Keratinocyte (primary cell): ENCODE results near the gene CD247. TPM values are rescaled to one million over a fixed set of nuclear protein-coding genes. Genes with fewer than 3 reads are reported as not detected.

Experiments
- DNase-seq: peaks from one replicate; pipeline ENCODE4 v3.0.0-alpha.2; 2011; ENCODE audit warnings: low read depth, missing footprints, low spot score
- FAIRE-seq: peaks from 2 replicates; lab custom pipeline; 2011; peaks lifted over from hg19 to GRCh38; lab: Jason Lieb, UNC
- H2AFZ ChIP-seq: 2 replicates; pipeline ENCODE4 v1.6.0; 2012; ENCODE audit warnings: low read length, control low read depth, inconsistent platforms; ENCODE audit not compliant: control insufficient read depth
- H3K27ac ChIP-seq: 2 replicates; pipeline ENCODE4 v1.5.1; 2011; ENCODE audit warnings: low read length; ENCODE audit not compliant: control insufficient read depth, insufficient read depth
- H3K27me3 ChIP-seq: 3 replicates; pipeline ENCODE4 v1.6.0; 2011; ENCODE audit warnings: low read length; ENCODE audit not compliant: control insufficient read depth, insufficient read depth; ENCODE audit errors: extremely low read depth
- H3K36me3 ChIP-seq, 2 experiments: 2 replicates in 1 of 2; 3 replicates in 1 of 2; pipeline ENCODE4 v1.5.1; 2011; ENCODE audit warnings: low read length in 2 of 2, mild to moderate bottlenecking in 1 of 2; ENCODE audit not compliant: control insufficient read depth in 2 of 2, insufficient read depth in 2 of 2; ENCODE audit errors: extremely low read depth in 1 of 2
- H3K4me1 ChIP-seq: 3 replicates; pipeline ENCODE4 v1.5.1; 2011; ENCODE audit warnings: low read length; ENCODE audit not compliant: control insufficient read depth, insufficient read depth; ENCODE audit errors: extremely low read depth
- H3K4me2 ChIP-seq: 3 replicates; pipeline ENCODE4 v1.6.0; 2011; ENCODE audit warnings: low read depth, low read length; ENCODE audit not compliant: control insufficient read depth, insufficient read depth; ENCODE audit errors: extremely low read depth
- H3K4me3 ChIP-seq, 3 experiments: fragments of 200-600 bp in 1 of 3; sonication (generic) in 1 of 3; 2 replicates in 2 of 3; 3 replicates in 1 of 3; pipeline ENCODE4 v1.5.1; 2011 to 2016; ENCODE audit warnings: low read length in 3 of 3, mild to moderate bottlenecking in 3 of 3, control low read depth in 2 of 3, inconsistent platforms in 1 of 3, low read depth in 1 of 3, mixed read lengths in 1 of 3, mixed run types in 1 of 3, moderate library complexity in 1 of 3; ENCODE audit not compliant: control insufficient read depth in 2 of 3, insufficient read depth in 2 of 3; ENCODE audit errors: extremely low read depth in 1 of 3
- H3K79me2 ChIP-seq: 2 replicates; pipeline ENCODE4 v1.6.0; 2012; ENCODE audit warnings: low read length; ENCODE audit not compliant: control insufficient read depth, insufficient read depth
- H3K9ac ChIP-seq: 3 replicates; pipeline ENCODE4 v1.6.0; 2011; ENCODE audit warnings: low read length; ENCODE audit not compliant: control insufficient read depth, insufficient read depth; ENCODE audit errors: extremely low read depth
- H3K9me1 ChIP-seq: 3 replicates; pipeline ENCODE4 v1.6.0; 2011; ENCODE audit warnings: low read length; ENCODE audit not compliant: control insufficient read depth, insufficient read depth; ENCODE audit errors: extremely low read depth
- H3K9me3 ChIP-seq: 2 replicates; pipeline ENCODE4 v1.5.1; 2012; ENCODE audit warnings: low read depth, low read length; ENCODE audit not compliant: control insufficient read depth
- H4K20me1 ChIP-seq: 3 replicates; pipeline ENCODE4 v1.6.0; 2011; ENCODE audit warnings: low read length; ENCODE audit not compliant: control insufficient read depth, insufficient read depth; ENCODE audit errors: extremely low read depth
- CTCF ChIP-seq, 3 experiments: IDR thresholded peaks in 1 of 3; conservative IDR thresholded peaks in 1 of 3; optimal IDR thresholded peaks in 1 of 3; 2 replicates in 2 of 3; 3 replicates in 1 of 3; pipeline versions ENCODE3 to v1.5.1; 2011; ENCODE audit warnings: low read length in 3 of 3, mild to moderate bottlenecking in 3 of 3, moderate library complexity in 2 of 3, control low read depth in 1 of 3, inconsistent platforms in 1 of 3; ENCODE audit not compliant: insufficient read depth in 2 of 3; ENCODE audit errors: extremely low read depth in 1 of 3
- EZH2 ChIP-seq: IDR thresholded peaks from one replicate; pipeline ENCODE4 v1.6.1; 2012; ENCODE audit warnings: inconsistent platforms, mild to moderate bottlenecking, low read length, moderate library complexity
- dilution Hi-C: fragments of 300-500 bp; cut with MboI; formaldehyde crosslinking; loops from one replicate; pipeline ENCODE4 v1.7.0; 2020; ENCODE audit warnings: low sequenced_read_pairs; ENCODE audit not compliant: extremely low pct_ligation_motif_present
- polyA plus RNA-seq, 5 experiments: library from polyadenylated mRNA; depleted of rRNA in 3 of 5; stranded (reverse) in 3 of 5; stranded (forward) in 1 of 5; unstranded in 1 of 5; fragments of >200 nt; gene quantifications; 1 replicate in 1 of 5; 2 replicates in 3 of 5; 3 replicates in 1 of 5; pipeline versions ENCODE4 v1.2.1 to v1.2.3, GENCODE V29; 2011 to 2012; ENCODE audit warnings: missing spikeins in 2 of 5, low read depth in 1 of 5, low replicate concordance in 1 of 5

CD247 gene
- polyA plus RNA-seq, 1 donor (not counting 4 experiments of a cell fraction or from before 2014, with no cell fraction given): not detected

- Histone ChIP-seq H3K27me3 (no peaks in the 10 kb centered on the region), H3K9ac (no peak overlapping the region), H3K9me1 (no peaks in the 10 kb centered on the region), H3K4me1 (no peaks in the 10 kb centered on the region), H3K36me3 (peaks cover 1 to 6% of the 10 kb centered on the region in 2 experiments), H2AFZ (no peak overlapping the region), H3K4me3 (no peak overlapping the region), H3K79me2 (no peaks in the 10 kb centered on the region), H3K4me2 (no peak overlapping the region), H4K20me1 (no peaks in the 10 kb centered on the region), H3K27ac (no peak overlapping the region), H3K9me3 (no peaks in the 10 kb centered on the region)
- no peak for FAIRE-seq
- no peak for TF ChIP-seq EZH2
- TF ChIP-seq CTCF (optimal IDR thresholded peaks at IDR 0.05 in 1 of 3, IDR thresholded peaks at IDR 0.05 in 1 of 3, conservative IDR thresholded peaks at IDR 0.05 in 1 of 3; ENCODE audit: extremely low read depth in 1 of 3, insufficient read depth in 2 of 3, low read length in 3 of 3): peak; percentile 11 to 60 (median 16)
- dilution Hi-C loops: no loop called here
- DNase-seq: no peak
Observed at GRCh38 chr1:167409183-167409582, 109.1 kb downstream of the CD247 start.

GRCh38 chr1:167408355-167408754 is 110.0 kb downstream of the CD247 start:
- Histone ChIP-seq H3K9ac (no peak overlapping the region), H3K27me3 (no peaks in the 10 kb centered on the region), H4K20me1 (no peaks in the 10 kb centered on the region), H3K79me2 (no peaks in the 10 kb centered on the region), H3K9me3 (no peaks in the 10 kb centered on the region), H3K9me1 (no peaks in the 10 kb centered on the region), H3K4me1 (no peaks in the 10 kb centered on the region), H3K36me3 (peaks cover 1 to 6% of the 10 kb centered on the region in 2 experiments), H3K4me2 (no peak overlapping the region), H2AFZ (no peak overlapping the region), H3K4me3 (no peak overlapping the region), H3K27ac (no peak overlapping the region)
- dilution Hi-C loops: no loop called here
- DNase-seq: no peak
- no peak for FAIRE-seq
- TF ChIP-seq CTCF (optimal IDR thresholded peaks at IDR 0.05 in 1 of 3, IDR thresholded peaks at IDR 0.05 in 1 of 3, conservative IDR thresholded peaks at IDR 0.05 in 1 of 3; ENCODE audit: extremely low read depth in 1 of 3, insufficient read depth in 2 of 3, low read length in 3 of 3) (no peak), EZH2 (no peak)
